PFSK-1 (cell line): ENCODE data around the gene UST.

Experiments
- POLR2AphosphoS5 ChIP-seq: IDR thresholded peaks from 2 replicates; pipeline ENCODE4 v1.6.1; 2012; ENCODE audit warnings: low read depth, mild to moderate bottlenecking, control low read depth, low read length, moderate library complexity
- SIN3A ChIP-seq: IDR thresholded peaks from 2 replicates; pipeline ENCODE4 v1.6.1; 2012; ENCODE audit warnings: mild to moderate bottlenecking, low read length, moderate library complexity, borderline replicate concordance; ENCODE audit not compliant: insufficient read depth
- TAF1 ChIP-seq: IDR thresholded peaks from 2 replicates; pipeline ENCODE4 v1.6.1; 2012; ENCODE audit warnings: low read length, control low read depth, borderline replicate concordance; ENCODE audit not compliant: insufficient read depth
- TF ChIP-seq, protein P1 (sequence below), 2 experiments: IDR thresholded peaks; 2 replicates each; pipeline versions ENCODE4 v1.6.1 to v1.8.0; 2011 to 2012; ENCODE audit warnings: low read depth in 2 of 2, low read length in 2 of 2, control low read depth in 1 of 2, inconsistent platforms in 1 of 2, mild to moderate bottlenecking in 1 of 2, moderate library complexity in 1 of 2; ENCODE audit not compliant: insufficient read depth in 1 of 2

DNA sequence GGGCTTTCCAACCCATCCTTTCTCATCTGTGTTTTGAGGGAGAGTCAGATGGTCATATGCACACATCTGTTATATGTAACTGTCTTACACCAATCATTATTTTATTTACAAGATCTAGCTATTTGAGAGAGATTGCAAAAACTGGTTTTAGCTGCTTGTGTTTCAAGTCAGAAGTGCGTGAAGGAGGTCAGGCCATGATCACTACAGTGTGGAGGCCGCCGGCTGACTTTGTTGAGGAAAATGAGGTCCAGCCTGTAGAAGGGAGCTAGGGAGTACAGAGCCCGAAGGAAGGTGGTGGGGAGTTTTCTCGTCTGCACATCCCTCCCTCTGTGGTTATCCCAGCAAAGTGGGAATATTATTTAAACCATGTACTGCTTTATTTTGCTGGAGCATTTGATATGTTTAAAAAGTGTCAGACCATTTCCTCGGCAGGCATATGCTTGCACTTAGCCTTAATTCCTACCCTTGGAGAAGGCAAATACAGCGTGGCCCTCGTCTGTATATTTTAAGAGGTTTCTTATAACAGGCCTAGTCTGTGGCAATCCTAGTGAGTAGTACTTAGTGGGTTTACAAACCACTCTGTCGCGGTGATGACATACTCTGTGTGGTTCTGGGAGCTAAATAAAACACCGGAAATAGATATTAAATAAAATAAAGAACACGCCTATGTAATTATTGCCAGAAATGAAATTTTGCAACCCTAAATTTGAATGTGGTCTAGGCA, 95.6 kb downstream of the UST start:
- no peak for TF ChIP-seq POLR2AphosphoS5
- TF ChIP-seq, protein P1, sequence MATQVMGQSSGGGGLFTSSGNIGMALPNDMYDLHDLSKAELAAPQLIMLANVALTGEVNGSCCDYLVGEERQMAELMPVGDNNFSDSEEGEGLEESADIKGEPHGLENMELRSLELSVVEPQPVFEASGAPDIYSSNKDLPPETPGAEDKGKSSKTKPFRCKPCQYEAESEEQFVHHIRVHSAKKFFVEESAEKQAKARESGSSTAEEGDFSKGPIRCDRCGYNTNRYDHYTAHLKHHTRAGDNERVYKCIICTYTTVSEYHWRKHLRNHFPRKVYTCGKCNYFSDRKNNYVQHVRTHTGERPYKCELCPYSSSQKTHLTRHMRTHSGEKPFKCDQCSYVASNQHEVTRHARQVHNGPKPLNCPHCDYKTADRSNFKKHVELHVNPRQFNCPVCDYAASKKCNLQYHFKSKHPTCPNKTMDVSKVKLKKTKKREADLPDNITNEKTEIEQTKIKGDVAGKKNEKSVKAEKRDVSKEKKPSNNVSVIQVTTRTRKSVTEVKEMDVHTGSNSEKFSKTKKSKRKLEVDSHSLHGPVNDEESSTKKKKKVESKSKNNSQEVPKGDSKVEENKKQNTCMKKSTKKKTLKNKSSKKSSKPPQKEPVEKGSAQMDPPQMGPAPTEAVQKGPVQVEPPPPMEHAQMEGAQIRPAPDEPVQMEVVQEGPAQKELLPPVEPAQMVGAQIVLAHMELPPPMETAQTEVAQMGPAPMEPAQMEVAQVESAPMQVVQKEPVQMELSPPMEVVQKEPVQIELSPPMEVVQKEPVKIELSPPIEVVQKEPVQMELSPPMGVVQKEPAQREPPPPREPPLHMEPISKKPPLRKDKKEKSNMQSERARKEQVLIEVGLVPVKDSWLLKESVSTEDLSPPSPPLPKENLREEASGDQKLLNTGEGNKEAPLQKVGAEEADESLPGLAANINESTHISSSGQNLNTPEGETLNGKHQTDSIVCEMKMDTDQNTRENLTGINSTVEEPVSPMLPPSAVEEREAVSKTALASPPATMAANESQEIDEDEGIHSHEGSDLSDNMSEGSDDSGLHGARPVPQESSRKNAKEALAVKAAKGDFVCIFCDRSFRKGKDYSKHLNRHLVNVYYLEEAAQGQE (IDR thresholded peaks at IDR 0.05; ENCODE audit: insufficient read depth in 1 of 2, low read depth in 2 of 2, low read length in 2 of 2): no peak
- no peak for TF ChIP-seq SIN3A
- no peak for TF ChIP-seq TAF1
